ENCODE measurements around the gene PELI3.

PELI3 gene

GRCh38 chr11:66475349-66476172 is 8.9 kb downstream of the PELI3 start:
- DNase-seq, result no peak

- DNase-seq, result no peak
Measured at GRCh38 chr11:66476173-66476840, 9.6 kb downstream of the PELI3 start.

- no peak for DNase-seq
Measured at GRCh38 chr11:66476841-66477251, 10.1 kb downstream of the PELI3 start.

- DNase-seq, result no peak
Measured at GRCh38 chr11:66477263-66478201, 10.8 kb downstream of the PELI3 start.

GRCh38 chr11:66478729-66479393 is 12.2 kb downstream of the PELI3 start:
- no peak for DNase-seq

- no peak for DNase-seq
Measured at GRCh38 chr11:66479394-66480116, 12.8 kb downstream of the PELI3 start.

- peak; percentile 84 for DNase-seq
Measured at GRCh38 chr11:66480117-66480938, 13.6 kb downstream of the PELI3 start, which contains the start of gene DPP3. DPP3 (plus strand) TSS chr11:66480434; CDS start chr11:66482201, 1,767 bp downstream.

- DNase-seq, result no peak
Measured at GRCh38 chr11:66484806-66485380, 18.2 kb downstream of the PELI3 start.

- no peak for DNase-seq
Measured at GRCh38 chr11:66488957-66489356, 22.3 kb downstream of the PELI3 start.

- DNase-seq, result no peak
Measured at GRCh38 chr11:66489636-66490035, 22.9 kb downstream of the PELI3 start.

GRCh38 chr11:66491315-66491935 is 24.7 kb downstream of the PELI3 start:
- DNase-seq, result no peak

GRCh38 chr11:66492161-66492865 is 25.6 kb downstream of the PELI3 start:
- DNase-seq, result no peak

GRCh38 chr11:66493130-66493529 is 26.4 kb downstream of the PELI3 start:
- no peak for DNase-seq

- no peak for DNase-seq
Measured at GRCh38 chr11:66494458-66494857, 27.8 kb downstream of the PELI3 start.

- no peak for DNase-seq
Measured at GRCh38 chr11:66494935-66495334, 28.2 kb downstream of the PELI3 start.

GRCh38 chr11:66495401-66495854 is 28.7 kb downstream of the PELI3 start:
- DNase-seq, result no peak

GRCh38 chr11:66497206-66497605 is 30.5 kb downstream of the PELI3 start:
- DNase-seq, result no peak

- no peak for DNase-seq
Measured at GRCh38 chr11:66498506-66498905, 31.8 kb downstream of the PELI3 start.

- DNase-seq, result no peak
Measured at GRCh38 chr11:66505276-66505816, 38.6 kb downstream of the PELI3 start.

Data from NCI-H1694 treated with DMSO at 0.1 percent for 48 hours (cell line).